Measurements from ENCODE around the gene ZNF695. TPM values are rescaled to one million over a fixed set of nuclear protein-coding genes. Genes with fewer than 3 reads are reported as not detected.
"Not testable (repeated sequence)": the region's sequence is repeated elsewhere in the genome, so short reads cannot be mapped to it uniquely, and the experiment has no call there.

Gene ZNF695
- total and polyA plus RNA-seq, 5 donors: 0.05 to 0.28 (median 0.11) TPM; not detected in 2

DNA sequence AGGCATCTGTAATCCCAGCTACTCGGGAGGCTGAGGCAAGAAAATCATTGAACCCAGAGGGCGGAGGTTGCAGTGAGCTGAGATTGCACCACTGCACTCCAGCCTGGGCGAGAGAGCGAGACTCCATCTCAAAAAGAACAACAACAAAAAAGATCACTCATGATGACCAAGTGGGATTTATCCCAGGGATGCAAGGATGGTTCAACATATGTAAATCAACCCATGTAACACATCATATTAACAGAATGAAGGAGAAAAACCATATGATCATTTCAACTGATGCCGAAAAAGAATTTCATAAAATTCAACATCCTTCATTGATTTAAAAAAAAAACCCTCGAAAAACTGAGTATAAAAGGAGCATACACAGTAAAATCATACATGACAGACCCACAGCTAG is 3.8 kb downstream of the ZNF695 start:
- H3K27me3 ChIP-seq (ENCODE audit: control insufficient read depth, insufficient read depth); intact Hi-C loops (cut with DNase I); H3K27ac ChIP-seq (ENCODE audit: low read length); H3K4me1 ChIP-seq (ENCODE audit: control insufficient read depth, insufficient read depth, low read length); ATAC-seq; DNase-seq; H3K4me3 ChIP-seq (ENCODE audit: low read length); H3K9me3 ChIP-seq (ENCODE audit: control insufficient read depth, low read length): not testable (repeated sequence)
- WGBS: 98% methylated on average over 6 of the region's 6 CpGs

DNA sequence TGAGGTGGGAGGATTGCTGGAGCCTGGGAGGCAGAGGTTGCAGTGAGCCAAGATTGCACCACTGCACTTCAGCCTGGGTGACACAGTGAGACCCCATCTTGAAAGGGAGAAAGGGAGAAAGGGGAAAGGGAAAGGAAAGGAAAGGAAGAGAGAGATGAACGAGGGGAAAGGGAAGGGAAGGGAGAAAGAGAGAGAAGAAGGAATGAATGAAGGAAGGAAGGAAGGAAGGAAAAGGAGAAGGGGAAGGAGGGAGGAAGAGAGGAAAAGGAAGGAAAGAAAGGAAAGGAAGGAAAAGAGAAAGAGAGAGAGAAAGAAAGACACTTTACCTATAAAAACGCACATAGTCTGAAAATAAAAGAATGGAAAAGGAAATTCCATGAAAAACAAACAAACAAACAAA is 18.0 kb downstream of the ZNF695 start:
- ATAC-seq: no peak
- Histone ChIP-seq H3K27ac (ENCODE audit: low read length) (no peak overlapping the region), H3K9me3 (ENCODE audit: control insufficient read depth, low read length) (peaks cover 3% of the 10 kb centered on the region), H3K4me1 (ENCODE audit: control insufficient read depth, insufficient read depth, low read length) (no peaks in the 10 kb centered on the region), H3K27me3 (ENCODE audit: control insufficient read depth, insufficient read depth) (no peaks in the 10 kb centered on the region), H3K4me3 (ENCODE audit: low read length) (no peak overlapping the region)
- 96% methylated on average over 2 of the region's 2 CpGs for WGBS
- intact Hi-C loops (cut with DNase I): no loop called here
- no peak for DNase-seq

DNA sequence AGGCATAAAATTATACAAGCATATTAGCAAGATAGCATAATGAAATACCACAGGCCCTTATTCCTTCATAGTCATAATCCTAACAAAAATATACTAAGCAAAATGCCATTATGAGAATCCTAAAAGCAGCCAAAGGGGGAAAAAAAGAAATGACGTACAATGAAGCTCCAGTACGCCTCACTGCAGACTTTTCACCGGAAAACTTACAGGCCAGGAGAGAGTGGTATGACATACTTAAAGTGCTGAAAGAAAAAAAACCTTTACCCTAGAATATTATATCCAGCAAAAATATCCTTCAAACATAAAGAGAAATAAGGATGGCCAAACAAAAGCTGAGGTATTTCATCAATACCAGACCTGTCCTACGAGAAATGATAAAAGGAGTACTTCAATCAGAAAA is 19.5 kb downstream of the ZNF695 start:
- no peak for DNase-seq
- ATAC-seq: no peak
- 97% methylated on average over 4 of the region's 4 CpGs for WGBS
- H3K27ac ChIP-seq (ENCODE audit: low read length): no peak overlapping the region
- no peak overlapping the region for H3K4me3 ChIP-seq (ENCODE audit: low read length)
- peaks cover 3% of the 10 kb centered on the region for H3K9me3 ChIP-seq (ENCODE audit: control insufficient read depth, low read length)
- no peaks in the 10 kb centered on the region for H3K4me1 ChIP-seq (ENCODE audit: control insufficient read depth, insufficient read depth, low read length)
- H3K27me3 ChIP-seq (ENCODE audit: control insufficient read depth, insufficient read depth): no peaks in the 10 kb centered on the region
- intact Hi-C loops (cut with DNase I): no loop called here

DNA sequence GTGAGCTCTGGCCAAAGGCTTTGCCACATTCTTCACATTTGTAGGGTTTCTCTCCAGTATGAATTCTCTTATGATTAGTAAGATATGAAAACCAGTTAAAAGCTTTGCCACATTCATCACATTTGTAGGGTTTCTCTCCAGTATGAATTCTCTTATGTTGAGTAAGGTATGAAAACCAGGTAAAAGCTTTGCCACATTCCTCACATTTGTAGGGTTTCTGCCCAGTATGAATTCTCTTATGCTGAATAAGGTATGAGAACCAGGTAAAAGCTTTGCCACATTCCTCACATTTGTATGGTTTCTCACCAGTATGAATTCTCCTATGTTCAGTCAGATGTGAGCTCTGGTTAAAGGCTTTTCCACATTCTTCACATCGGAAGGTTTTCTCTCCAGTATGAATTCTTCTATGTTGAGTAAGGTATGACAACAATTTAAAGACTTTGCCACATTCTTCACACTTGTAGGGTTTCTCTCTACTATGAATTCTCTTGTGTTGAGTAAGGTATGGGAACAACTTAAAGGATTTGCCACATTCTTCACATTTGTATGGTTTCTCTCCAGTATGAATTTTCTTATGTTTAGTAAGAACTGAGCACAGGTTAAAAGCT is 20.7 kb downstream of the ZNF695 start:
- no peak for DNase-seq
- peaks cover 3% of the 10 kb centered on the region for H3K9me3 ChIP-seq (ENCODE audit: control insufficient read depth, low read length)
- H3K4me3 ChIP-seq (ENCODE audit: low read length): no peak overlapping the region
- no peak overlapping the region for H3K27ac ChIP-seq (ENCODE audit: low read length)
- H3K27me3 ChIP-seq (ENCODE audit: control insufficient read depth, insufficient read depth): no peaks in the 10 kb centered on the region
- no peak for ATAC-seq
- H3K4me1 ChIP-seq (ENCODE audit: control insufficient read depth, insufficient read depth, low read length): no peaks in the 10 kb centered on the region
- WGBS: 96% methylated on average over 1 of the region's 1 CpG
- intact Hi-C loops (cut with DNase I): no loop called here

DNA sequence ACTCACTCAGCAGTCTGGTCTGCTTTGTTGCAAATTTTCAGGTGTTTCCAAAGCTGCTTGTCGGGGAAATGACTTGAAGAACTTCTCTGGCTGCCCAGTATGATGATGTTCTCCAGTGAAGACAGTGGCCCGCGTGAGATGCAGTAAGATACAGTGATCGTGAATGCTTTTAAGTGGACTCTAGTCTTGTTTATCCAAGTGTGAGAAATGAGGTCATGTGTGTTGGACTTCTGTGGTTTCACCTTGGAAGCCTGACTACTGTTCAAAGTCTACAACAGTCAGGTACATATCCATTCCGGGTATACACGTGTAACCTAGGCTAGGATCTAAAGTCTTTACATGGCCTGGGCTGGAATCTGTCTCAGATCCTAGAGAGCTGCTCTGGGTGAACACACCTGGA is 29.1 kb downstream of the ZNF695 start:
- WGBS: 98% methylated on average over 6 of the region's 6 CpGs
- no peak for DNase-seq
- no peak for ATAC-seq
- intact Hi-C loops (cut with DNase I): no loop called here
- Histone ChIP-seq H3K9me3 (ENCODE audit: control insufficient read depth, low read length) (no peaks in the 10 kb centered on the region), H3K27me3 (ENCODE audit: control insufficient read depth, insufficient read depth) (no peaks in the 10 kb centered on the region), H3K27ac (ENCODE audit: low read length) (no peak overlapping the region), H3K4me3 (ENCODE audit: low read length) (no peak overlapping the region), H3K4me1 (ENCODE audit: control insufficient read depth, insufficient read depth, low read length) (no peaks in the 10 kb centered on the region)

DNA sequence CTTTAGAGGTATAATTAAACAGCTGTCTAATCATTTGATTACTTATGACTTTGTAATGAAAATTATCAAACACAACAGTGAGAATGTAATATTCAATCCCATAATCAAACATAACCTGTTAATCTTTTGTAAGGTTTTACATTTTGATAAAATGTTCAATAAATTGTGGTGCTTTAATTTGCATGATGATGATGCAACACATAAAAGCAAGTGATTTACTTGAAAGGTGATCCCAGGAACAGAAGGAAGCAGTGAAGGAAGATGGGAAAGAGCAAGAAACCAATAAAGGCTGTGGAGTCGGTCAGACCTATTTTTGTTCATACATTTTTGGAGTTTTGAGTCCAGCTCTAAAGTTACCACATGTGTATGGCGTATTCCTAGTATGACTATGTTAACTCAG is 29.6 kb downstream of the ZNF695 start:
- Histone ChIP-seq H3K27ac (ENCODE audit: low read length) (no peak overlapping the region), H3K4me1 (ENCODE audit: control insufficient read depth, insufficient read depth, low read length) (no peaks in the 10 kb centered on the region), H3K4me3 (ENCODE audit: low read length) (no peak overlapping the region), H3K27me3 (ENCODE audit: control insufficient read depth, insufficient read depth) (no peaks in the 10 kb centered on the region), H3K9me3 (ENCODE audit: control insufficient read depth, low read length) (no peaks in the 10 kb centered on the region)
- 97% methylated on average over 2 of the region's 2 CpGs for WGBS
- ATAC-seq (no peak), DNase-seq (no peak)
- intact Hi-C loops (cut with DNase I): no loop called here

DNA sequence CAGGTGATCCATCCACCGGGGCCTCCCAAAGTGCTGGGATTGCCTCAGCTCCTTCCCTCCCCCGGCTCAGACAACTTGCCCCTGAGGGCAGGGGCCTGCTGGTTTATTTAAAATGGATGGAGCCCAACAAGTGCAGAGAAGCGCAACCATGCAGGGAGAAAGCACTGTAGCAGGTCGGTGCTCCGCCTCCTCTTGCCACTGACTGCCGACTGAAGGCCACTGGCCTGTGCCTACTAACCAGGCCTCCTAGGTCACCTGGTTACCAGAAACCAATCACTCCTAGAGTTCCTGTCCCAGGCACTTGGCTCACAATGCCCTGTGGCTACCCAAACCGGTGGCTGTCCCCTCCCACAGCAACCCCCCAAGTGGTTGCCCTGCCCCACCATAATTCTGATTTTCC is 35.9 kb downstream of the ZNF695 start:
- H3K9me3 ChIP-seq (ENCODE audit: control insufficient read depth, low read length): no peaks in the 10 kb centered on the region
- 98% methylated on average over 7 of the region's 7 CpGs for WGBS
- no peak overlapping the region for H3K4me3 ChIP-seq (ENCODE audit: low read length)
- H3K27ac ChIP-seq (ENCODE audit: low read length): no peak overlapping the region
- intact Hi-C loops (cut with DNase I): loop anchor here in 1 of 4 donors (5.0 kb wide), 1 partner anchor 65 kb away; no protein-coding TSS in a partner anchor
- H3K27me3 ChIP-seq (ENCODE audit: control insufficient read depth, insufficient read depth): no peaks in the 10 kb centered on the region
- DNase-seq (peak in 1 of 3 donors; percentile 47), ATAC-seq (no peak)
- H3K4me1 ChIP-seq (ENCODE audit: control insufficient read depth, insufficient read depth, low read length): no peaks in the 10 kb centered on the region

DNA sequence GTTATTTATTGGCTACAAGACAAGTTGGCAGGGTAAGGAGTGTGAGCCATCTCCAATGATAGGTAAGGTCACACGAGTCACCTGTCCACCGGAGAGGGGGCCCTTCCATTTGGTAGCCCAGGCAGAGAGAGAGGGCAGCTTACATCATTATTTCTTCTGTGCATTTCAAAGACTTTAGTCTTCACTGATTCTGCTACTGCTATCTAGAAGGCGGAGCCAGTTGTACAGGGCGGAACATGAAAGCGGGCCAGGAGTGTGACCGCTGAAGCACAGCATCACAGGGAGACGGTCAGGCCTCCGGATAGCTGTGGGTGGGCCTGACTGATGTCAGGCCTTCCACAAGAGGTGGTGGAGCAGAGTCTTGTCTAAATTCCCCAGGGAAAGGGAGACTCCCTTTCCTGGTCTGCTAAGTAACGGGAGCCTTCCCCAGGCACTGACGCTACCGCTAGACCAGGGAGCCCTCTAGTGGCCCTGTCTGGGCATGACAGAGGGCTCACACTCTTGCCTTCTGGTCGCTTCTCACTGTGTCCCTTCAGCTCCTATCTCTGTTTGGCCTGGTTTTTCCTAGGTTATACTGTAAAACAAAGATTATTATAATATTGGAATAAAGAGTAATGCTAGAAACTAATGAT is 36.7 kb downstream of the ZNF695 start:
- Histone ChIP-seq H3K9me3 (ENCODE audit: control insufficient read depth, low read length) (no peaks in the 10 kb centered on the region), H3K4me1 (ENCODE audit: control insufficient read depth, insufficient read depth, low read length) (no peaks in the 10 kb centered on the region), H3K4me3 (ENCODE audit: low read length) (no peak overlapping the region), H3K27me3 (ENCODE audit: control insufficient read depth, insufficient read depth) (no peaks in the 10 kb centered on the region), H3K27ac (ENCODE audit: low read length) (no peak overlapping the region)
- intact Hi-C loops (cut with DNase I): loop anchor here in 1 of 4 donors (5.0 kb wide), 1 partner anchor 64 kb away; no protein-coding TSS in a partner anchor
- 66% methylated on average over 12 of the region's 12 CpGs for WGBS
- DNase-seq (peak; percentile 53 to 82 (median 71)), ATAC-seq (peak in 1 of 2 donors; percentile 50)

DNA sequence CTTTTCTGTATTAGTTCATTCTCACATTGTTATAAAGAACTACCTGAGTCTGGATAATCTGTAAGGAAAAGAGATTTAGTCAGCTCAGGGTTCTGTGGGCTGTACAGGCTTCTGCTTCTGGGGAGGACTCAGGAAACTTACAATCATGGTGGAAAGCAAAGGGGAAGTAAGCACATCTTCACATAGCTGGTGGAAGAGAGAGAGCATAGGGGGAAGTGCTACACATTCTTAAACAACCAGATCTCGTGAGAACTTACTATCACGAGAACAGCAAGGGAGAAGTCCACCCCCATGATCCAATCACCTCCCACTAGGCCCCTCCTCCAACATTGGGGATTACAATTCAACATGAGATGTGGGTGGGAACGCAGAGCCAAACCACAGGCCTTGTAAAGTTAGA is 38.2 kb downstream of the ZNF695 start:
- Histone ChIP-seq H3K9me3 (ENCODE audit: control insufficient read depth, low read length) (no peaks in the 10 kb centered on the region), H3K27me3 (ENCODE audit: control insufficient read depth, insufficient read depth) (no peaks in the 10 kb centered on the region), H3K27ac (ENCODE audit: low read length) (no peak overlapping the region), H3K4me1 (ENCODE audit: control insufficient read depth, insufficient read depth, low read length) (no peaks in the 10 kb centered on the region), H3K4me3 (ENCODE audit: low read length) (no peak overlapping the region)
- ATAC-seq (no peak), DNase-seq (no peak)
- 92% methylated on average over 3 of the region's 3 CpGs for WGBS
- intact Hi-C loops (cut with DNase I): loop anchor here in 2 of 4 donors (5.0 to 10.0 kb wide), 2 partner anchors 62 to 65 kb away; no protein-coding TSS in a partner anchor

DNA sequence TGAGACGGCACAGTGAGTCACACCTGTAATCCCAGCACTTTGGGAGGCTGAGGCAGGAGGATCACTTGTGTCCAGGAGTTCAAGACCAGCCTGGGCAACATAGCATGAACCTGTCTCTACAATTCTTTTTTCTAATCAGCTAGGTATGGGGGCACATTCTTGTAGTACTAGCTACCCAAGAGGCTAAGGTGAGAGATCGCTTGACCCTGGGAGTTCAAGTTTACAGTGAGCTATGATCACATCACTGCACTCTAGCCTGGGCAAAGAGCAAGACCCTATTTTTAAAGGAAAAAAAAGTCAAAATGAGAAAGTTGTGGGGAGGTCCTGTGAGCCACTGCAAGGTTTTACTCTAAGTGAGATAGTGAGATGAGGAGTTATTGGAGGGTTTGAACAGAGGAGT is 41.4 kb downstream of the ZNF695 start:
- Histone ChIP-seq H3K9me3 (ENCODE audit: control insufficient read depth, low read length) (no peaks in the 10 kb centered on the region), H3K27ac (ENCODE audit: low read length) (no peak overlapping the region), H3K27me3 (ENCODE audit: control insufficient read depth, insufficient read depth) (no peaks in the 10 kb centered on the region), H3K4me1 (ENCODE audit: control insufficient read depth, insufficient read depth, low read length) (no peaks in the 10 kb centered on the region), H3K4me3 (ENCODE audit: low read length) (no peak overlapping the region)
- 97% methylated on average over 2 of the region's 2 CpGs for WGBS
- DNase-seq (no peak), ATAC-seq (no peak)
- intact Hi-C loops (cut with DNase I): loop anchor here in 1 of 4 donors (10.0 kb wide), 1 partner anchor 62 kb away; no protein-coding TSS in a partner anchor

DNA sequence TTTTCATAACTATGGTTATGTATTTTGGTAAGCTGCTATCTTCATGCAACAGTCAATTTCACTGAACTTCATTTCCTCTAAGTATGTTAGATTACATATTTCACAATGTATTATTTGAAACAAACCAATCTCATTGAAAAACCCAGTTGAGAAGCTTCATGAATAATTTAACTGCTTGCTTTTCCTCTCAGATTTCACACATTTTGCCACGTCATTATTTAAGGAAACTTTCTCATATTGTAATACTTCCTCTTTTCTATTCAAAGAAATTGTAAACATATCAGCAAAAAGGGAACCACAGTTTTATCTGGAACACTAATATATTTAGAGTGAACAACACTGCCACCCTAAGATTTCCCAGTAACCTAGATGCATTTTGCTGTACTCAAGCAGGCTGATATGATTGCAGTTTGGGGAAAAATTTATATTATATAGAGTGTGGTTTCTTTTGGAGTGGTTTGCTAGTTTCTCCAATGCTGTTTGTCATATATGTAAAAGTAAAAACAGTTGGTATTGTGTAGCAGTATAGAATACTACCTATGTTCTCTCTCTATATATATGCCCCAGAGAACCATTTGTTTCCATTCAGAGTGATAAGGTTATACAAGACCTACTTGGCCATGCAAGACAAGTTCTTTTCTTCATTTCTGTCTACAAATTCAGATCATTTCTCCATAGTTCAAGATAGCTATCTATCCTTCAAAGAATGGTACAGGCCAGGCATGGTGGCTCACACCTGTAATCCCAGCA is 47.7 kb downstream of the ZNF695 start:
- Histone ChIP-seq H3K27ac (ENCODE audit: low read length) (no peak overlapping the region), H3K4me1 (ENCODE audit: control insufficient read depth, insufficient read depth, low read length) (no peaks in the 10 kb centered on the region), H3K4me3 (ENCODE audit: low read length) (no peak overlapping the region), H3K9me3 (ENCODE audit: control insufficient read depth, low read length) (no peaks in the 10 kb centered on the region), H3K27me3 (ENCODE audit: control insufficient read depth, insufficient read depth) (no peaks in the 10 kb centered on the region)
- ATAC-seq (peak; percentile 45 to 59), DNase-seq (no peak)
- intact Hi-C loops (cut with DNase I): loop anchor here in 1 of 4 donors (10.0 kb wide), 1 partner anchor 55 kb away; no protein-coding TSS in a partner anchor
- WGBS: 36% methylated on average over 1 of the region's 1 CpG

Measured in right cardiac atrium (tissue), 5 donors.